ENCODE results near the gene MUC2. TPM values are rescaled to one million over a fixed set of nuclear protein-coding genes. Genes with fewer than 3 reads are reported as not detected.

The MUC2 gene
- total RNA-seq, 1 donor from 2014 or later, result not detected

DNA sequence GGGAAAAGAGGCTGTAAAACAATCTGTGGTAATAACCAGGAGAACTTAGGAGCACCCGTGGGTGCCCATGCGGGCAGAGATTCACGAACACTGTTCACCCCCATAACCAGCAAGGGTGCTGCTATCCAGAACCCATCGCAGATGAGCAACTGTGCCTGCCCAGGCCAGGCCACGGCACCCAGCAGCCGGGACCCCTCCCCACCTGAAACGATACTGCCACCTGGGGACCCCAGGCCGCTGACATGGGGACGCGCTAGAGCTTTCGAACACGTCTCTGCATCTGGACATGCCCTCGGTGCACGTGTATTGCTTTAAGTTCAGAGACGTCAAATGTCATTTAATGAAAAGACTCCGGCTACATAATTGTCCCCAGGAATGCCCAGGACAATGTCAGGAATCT lies 14.3 kb upstream of the MUC2 start:
- H3K27me3 ChIP-seq, result no peaks in the 10 kb centered on the region
- no peaks in the 10 kb centered on the region for H3K4me1 ChIP-seq
- H3K4me3 ChIP-seq, result no peak overlapping the region
- H3K79me2 ChIP-seq (ENCODE audit: low read depth), result no peaks in the 10 kb centered on the region
- no peaks in the 10 kb centered on the region for H3K36me3 ChIP-seq
- H3K27ac ChIP-seq, result no peak overlapping the region
- no peaks in the 10 kb centered on the region for H3K9me3 ChIP-seq (ENCODE audit: low read depth)
- TF ChIP-seq, protein P1, sequence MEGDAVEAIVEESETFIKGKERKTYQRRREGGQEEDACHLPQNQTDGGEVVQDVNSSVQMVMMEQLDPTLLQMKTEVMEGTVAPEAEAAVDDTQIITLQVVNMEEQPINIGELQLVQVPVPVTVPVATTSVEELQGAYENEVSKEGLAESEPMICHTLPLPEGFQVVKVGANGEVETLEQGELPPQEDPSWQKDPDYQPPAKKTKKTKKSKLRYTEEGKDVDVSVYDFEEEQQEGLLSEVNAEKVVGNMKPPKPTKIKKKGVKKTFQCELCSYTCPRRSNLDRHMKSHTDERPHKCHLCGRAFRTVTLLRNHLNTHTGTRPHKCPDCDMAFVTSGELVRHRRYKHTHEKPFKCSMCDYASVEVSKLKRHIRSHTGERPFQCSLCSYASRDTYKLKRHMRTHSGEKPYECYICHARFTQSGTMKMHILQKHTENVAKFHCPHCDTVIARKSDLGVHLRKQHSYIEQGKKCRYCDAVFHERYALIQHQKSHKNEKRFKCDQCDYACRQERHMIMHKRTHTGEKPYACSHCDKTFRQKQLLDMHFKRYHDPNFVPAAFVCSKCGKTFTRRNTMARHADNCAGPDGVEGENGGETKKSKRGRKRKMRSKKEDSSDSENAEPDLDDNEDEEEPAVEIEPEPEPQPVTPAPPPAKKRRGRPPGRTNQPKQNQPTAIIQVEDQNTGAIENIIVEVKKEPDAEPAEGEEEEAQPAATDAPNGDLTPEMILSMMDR (IDR thresholded peaks at IDR 0.05), result no peak
- no peak overlapping the region for H2AFZ ChIP-seq (replicated peaks)
- H3K9me3 Mint-ChIP-seq, result peaks cover 11% of the 10 kb centered on the region
- H4K20me1 ChIP-seq (ENCODE audit: low read depth), result no peaks in the 10 kb centered on the region
- no peak overlapping the region for H3K4me2 ChIP-seq
- H3K36me3 Mint-ChIP-seq, result no peaks in the 10 kb centered on the region
- peak overlapping the region; percentile 69 for H3K27ac Mint-ChIP-seq
- no peak overlapping the region for H3K4me3 Mint-ChIP-seq
- H3K4me1 Mint-ChIP-seq, result peaks cover 5% of the 10 kb centered on the region
- no peaks in the 10 kb centered on the region for H3F3A ChIP-seq (ENCODE audit: low read depth)
- no peak overlapping the region for H3K9ac ChIP-seq
- no peak for DNase-seq (ENCODE audit: low spot score)
- peaks cover 10% of the 10 kb centered on the region for H3K27me3 Mint-ChIP-seq (ENCODE audit: insufficient read depth, low read depth)

DNA sequence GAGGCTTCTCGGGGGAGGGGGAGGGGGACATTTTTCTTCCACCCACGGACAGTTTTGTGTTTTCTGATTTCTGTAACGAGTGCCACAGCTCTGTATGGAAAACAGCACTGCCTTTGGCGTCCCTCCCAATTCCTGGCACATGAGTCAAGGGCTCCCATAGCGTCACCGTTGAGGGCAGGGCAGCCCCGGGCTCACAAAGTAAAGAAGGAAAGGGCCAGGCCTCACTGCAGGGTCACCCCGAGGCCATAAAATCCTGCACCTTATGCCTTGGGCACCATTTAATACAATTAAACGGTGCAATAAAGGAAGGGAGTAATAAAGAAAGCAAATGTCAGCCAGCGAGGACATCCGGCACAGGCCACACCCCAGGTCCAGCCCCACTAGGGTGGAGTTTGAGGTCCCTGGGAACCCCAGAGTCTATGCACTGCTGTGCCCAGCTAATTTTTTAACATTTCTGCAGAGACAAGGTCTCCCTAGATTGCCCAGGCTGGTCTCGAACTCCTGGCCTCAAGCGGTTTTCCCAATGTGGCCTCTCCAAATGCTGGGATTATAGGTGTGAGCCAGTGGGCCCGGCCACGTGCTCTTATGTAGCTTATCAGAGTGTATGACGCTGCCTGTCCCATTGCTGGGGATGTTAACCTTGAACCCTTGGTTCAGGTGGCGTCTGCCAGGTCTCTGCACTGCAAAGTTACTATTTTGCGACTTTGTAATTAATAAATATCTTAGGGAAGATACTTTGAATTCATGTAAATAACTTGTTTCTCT lies 13.6 kb upstream of the MUC2 start:
- H3K4me2 ChIP-seq, result no peak overlapping the region
- H3K9me3 ChIP-seq (ENCODE audit: low read depth), result no peaks in the 10 kb centered on the region
- H3K79me2 ChIP-seq (ENCODE audit: low read depth), result no peaks in the 10 kb centered on the region
- H3K4me1 ChIP-seq, result no peaks in the 10 kb centered on the region
- no peaks in the 10 kb centered on the region for H3K27me3 ChIP-seq
- H3K36me3 ChIP-seq, result no peaks in the 10 kb centered on the region
- no peaks in the 10 kb centered on the region for H3F3A ChIP-seq (ENCODE audit: low read depth)
- Mint-ChIP-seq H3K36me3 (no peaks in the 10 kb centered on the region), H3K4me3 (no peak overlapping the region), H3K9me3 (peaks cover 13% of the 10 kb centered on the region), H3K4me1 (peaks cover 5% of the 10 kb centered on the region), H3K27me3 (ENCODE audit: insufficient read depth, low read depth) (peaks cover 5% of the 10 kb centered on the region), H3K27ac (no peak overlapping the region)
- no peak overlapping the region for H3K9ac ChIP-seq
- no peak overlapping the region for H3K4me3 ChIP-seq
- no peak for TF ChIP-seq EZH2phosphoT487 (IDR thresholded peaks at IDR 0.05)
- TF ChIP-seq, protein P1 (IDR thresholded peaks at IDR 0.05), result no peak
- TF ChIP-seq EZH2 (IDR thresholded peaks at IDR 0.05), result no peak
- no peaks in the 10 kb centered on the region for H4K20me1 ChIP-seq (ENCODE audit: low read depth)
- H3K27ac ChIP-seq, result no peak overlapping the region
- DNase-seq (ENCODE audit: low spot score), result no peak
- no peak overlapping the region for H2AFZ ChIP-seq (replicated peaks)

DNA sequence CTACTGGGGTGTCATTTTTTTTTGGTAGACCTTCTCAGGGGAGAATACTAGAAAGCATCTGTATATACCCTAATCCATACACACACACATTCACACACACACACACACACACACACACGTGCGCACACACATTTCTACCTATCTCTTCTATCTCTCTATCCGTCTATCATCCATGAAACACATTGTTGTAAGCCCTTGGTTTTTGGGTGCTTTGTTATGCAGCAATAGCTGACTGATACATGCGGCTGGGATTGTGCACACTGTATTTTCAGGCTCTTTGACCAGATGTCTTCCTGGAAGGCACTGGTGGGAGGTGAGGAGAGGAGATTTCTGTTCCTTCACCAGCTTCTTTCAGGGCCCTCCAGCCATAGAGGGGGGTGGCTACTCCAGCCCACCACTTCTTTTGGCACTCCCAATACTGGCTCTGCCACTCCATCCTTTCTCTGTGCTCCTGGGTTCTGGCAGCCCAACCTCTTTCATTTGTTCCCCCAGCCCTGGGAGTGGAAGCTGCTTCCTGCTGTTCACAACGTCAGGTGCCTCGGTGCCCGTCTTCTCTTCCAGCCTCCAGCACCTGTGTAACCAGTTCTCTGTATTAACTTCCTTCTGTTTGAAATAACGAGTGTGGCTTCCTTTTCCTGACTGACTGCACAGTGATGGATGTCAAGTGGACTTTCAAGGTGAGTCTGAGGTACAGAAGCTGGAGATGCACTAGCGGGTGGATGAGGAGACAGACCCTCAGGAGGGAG lies 12.4 kb upstream of the MUC2 start:
- peaks cover 5% of the 10 kb centered on the region for H3K4me1 Mint-ChIP-seq
- Histone ChIP-seq H3F3A (ENCODE audit: low read depth) (no peaks in the 10 kb centered on the region), H3K4me3 (no peak overlapping the region)

More for the DNA sequence above, 12.4 kb upstream of the MUC2 start:
- Histone ChIP-seq H3K36me3 (no peaks in the 10 kb centered on the region), H3K4me1 (no peaks in the 10 kb centered on the region), H3K4me2 (no peak overlapping the region), H3K27ac (no peak overlapping the region), H3K9ac (no peak overlapping the region), H3K79me2 (ENCODE audit: low read depth) (no peaks in the 10 kb centered on the region), H4K20me1 (ENCODE audit: low read depth) (no peaks in the 10 kb centered on the region), H3K27me3 (peaks cover 3% of the 10 kb centered on the region), H3K9me3 (ENCODE audit: low read depth) (no peaks in the 10 kb centered on the region), H2AFZ (replicated peaks) (no peak overlapping the region)
- peaks cover 13% of the 10 kb centered on the region for H3K9me3 Mint-ChIP-seq
- peaks cover 5% of the 10 kb centered on the region for H3K27me3 Mint-ChIP-seq (ENCODE audit: insufficient read depth, low read depth)
- no peak overlapping the region for H3K4me3 Mint-ChIP-seq
- TF ChIP-seq, protein P1 (IDR thresholded peaks at IDR 0.05), result no peak
- TF ChIP-seq EZH2phosphoT487 (IDR thresholded peaks at IDR 0.05), result no peak
- no peaks in the 10 kb centered on the region for H3K36me3 Mint-ChIP-seq
- H3K27ac Mint-ChIP-seq, result no peak overlapping the region
- no peak for DNase-seq (ENCODE audit: low spot score)
